ENCODE data around the gene ACTC1.

- TF ChIP-seq CTCF (IDR thresholded peaks at IDR 0.05), result no peak
- TF ChIP-seq POLR2A (IDR thresholded peaks at IDR 0.05), result no peak
Measured at GRCh38 chr15:34841262-34841725, 45.9 kb upstream of the ACTC1 start.

All from body of pancreas (tissue), 4 donors.